H1 (cell line): ENCODE measurements around the gene PRDM10. TPM values are rescaled to one million over a fixed set of nuclear protein-coding genes. Genes with fewer than 3 reads are reported as not detected.

Experiments used
- CTCF ChIA-PET: fragments of 300-600 bp; sonication (Branson Sonifier 250); formaldehyde crosslinking; loops from one replicate; lab custom pipeline; 2021; ENCODE audit not compliant: partially characterized antibody; lab: Charles Lee
- POLR2A ChIA-PET: fragments of 300-600 bp; sonication (Branson Sonifier 250); formaldehyde crosslinking; loops from one replicate; lab custom pipeline; 2021; ENCODE audit warnings: inconsistent platforms; ENCODE audit not compliant: partially characterized antibody; lab: Charles Lee
- DNase-seq, 2 experiments: peaks; one replicate each; pipeline versions ENCODE4 v3.0.0 to v3.0.0-alpha.2; 2010 to 2022; ENCODE audit warnings: low spot score in 2 of 2, low read depth in 1 of 2, mixed read lengths in 1 of 2
- FAIRE-seq: peaks from 2 replicates; lab custom pipeline; 2011; peaks lifted over from hg19 to GRCh38; lab: Jason Lieb, UNC
- H2AFZ ChIP-seq: 2 replicates; pipeline ENCODE4 v1.8.1; 2012; ENCODE audit warnings: low read length, inconsistent platforms
- H2AK5ac ChIP-seq: 2 replicates; pipeline ENCODE4 v1.6.1; 2013; ENCODE audit warnings: low read depth, low read length
- H2BK120ac ChIP-seq: replicated peaks from 2 replicates; pipeline ENCODE3; 2013; ENCODE audit warnings: low read depth, low read length, inconsistent platforms
- H2BK12ac ChIP-seq: 2 replicates; pipeline ENCODE4 v1.6.1; 2013; ENCODE audit warnings: low read depth, low read length
- H2BK15ac ChIP-seq: 2 replicates; pipeline ENCODE4 v1.6.1; 2013; ENCODE audit warnings: low read length
- H2BK20ac ChIP-seq: 2 replicates; pipeline ENCODE4 v1.6.1; 2013; ENCODE audit warnings: low read length
- H2BK5ac ChIP-seq: 2 replicates; pipeline ENCODE4 v1.6.1; 2013; ENCODE audit warnings: low read depth, low read length
- H3K14ac ChIP-seq: 2 replicates; pipeline ENCODE4 v1.6.1; 2013; ENCODE audit warnings: inconsistent platforms; ENCODE audit not compliant: insufficient read length
- H3K18ac ChIP-seq: 2 replicates; pipeline ENCODE4 v1.6.1; 2013; ENCODE audit warnings: low read length; ENCODE audit errors: extremely low read depth
- H3K23ac ChIP-seq: 2 replicates; pipeline ENCODE4 v1.6.1; 2013; ENCODE audit warnings: inconsistent platforms; ENCODE audit not compliant: insufficient read length
- H3K23me2 ChIP-seq: 2 replicates; pipeline ENCODE4 v1.6.1; 2013; ENCODE audit warnings: low read depth, low read length
- H3K27ac ChIP-seq: 2 replicates; pipeline ENCODE4 v1.6.1; 2011; ENCODE audit warnings: low read depth, low read length, inconsistent platforms
- H3K27me3 ChIP-seq, 4 experiments: replicated peaks in 1 of 4; 1 replicate in 1 of 4; 2 replicates in 3 of 4; pipeline versions ENCODE4 v1.6.1 to v1.8.1; 2011 to 2013; ENCODE audit warnings: low read length in 3 of 4, mild to moderate bottlenecking in 3 of 4, inconsistent platforms in 2 of 4, mixed read lengths in 2 of 4, moderate library complexity in 1 of 4; ENCODE audit not compliant: control insufficient read depth in 3 of 4, insufficient read depth in 3 of 4; ENCODE audit errors: extremely low read depth in 1 of 4
- H3K36me3 ChIP-seq, 4 experiments: 2 replicates each; pipeline versions ENCODE4 v1.6.1 to v1.8.1; 2011 to 2013; ENCODE audit warnings: mild to moderate bottlenecking in 4 of 4, low read length in 3 of 4, moderate library complexity in 2 of 4, control low read depth in 1 of 4, inconsistent platforms in 1 of 4; ENCODE audit not compliant: insufficient read depth in 4 of 4, control insufficient read depth in 2 of 4
- H3K4ac ChIP-seq: replicated peaks from 2 replicates; pipeline ENCODE3; 2013; ENCODE audit warnings: low read length, low read depth, mixed read lengths, inconsistent platforms; ENCODE audit not compliant: insufficient read length
- H3K4me1 ChIP-seq, 4 experiments: replicated peaks in 1 of 4; 1 replicate in 1 of 4; 2 replicates in 3 of 4; pipeline versions ENCODE4 v1.6.1 to v1.8.1; 2011 to 2013; ENCODE audit warnings: low read length in 3 of 4, inconsistent platforms in 2 of 4, mixed read lengths in 1 of 4; ENCODE audit not compliant: insufficient read depth in 4 of 4, control insufficient read depth in 3 of 4
- H3K4me2 ChIP-seq, 2 experiments: 2 replicates each; pipeline versions ENCODE4 v1.6.1 to v1.8.1; 2011 to 2013; ENCODE audit warnings: low read depth in 2 of 2, low read length in 2 of 2, control low read depth in 1 of 2, inconsistent platforms in 1 of 2, mild to moderate bottlenecking in 1 of 2; ENCODE audit not compliant: insufficient read depth in 1 of 2
- H3K4me3 ChIP-seq, 4 experiments: fragments of 200-600, 300-600 bp in 1 of 4; sonication (generic), shearing (Covaris generic), sonication (Bioruptor Twin) in 1 of 4; 2 replicates each; pipeline versions ENCODE4 v1.5.1 to v1.8.1; 2011 to 2016; ENCODE audit warnings: low read length in 4 of 4, low read depth in 3 of 4, control low read depth in 2 of 4, inconsistent platforms in 2 of 4, mild to moderate bottlenecking in 2 of 4, mixed read lengths in 1 of 4, moderate library complexity in 1 of 4; ENCODE audit not compliant: insufficient read depth in 2 of 4; ENCODE audit errors: extremely low read depth in 1 of 4
- H3K56ac ChIP-seq: replicated peaks from 2 replicates; pipeline ENCODE3; 2013; ENCODE audit warnings: low read depth, mild to moderate bottlenecking, mixed read lengths, low read length, inconsistent platforms; ENCODE audit not compliant: insufficient read length
- H3K79me1 ChIP-seq: 2 replicates; pipeline ENCODE4 v1.6.1; 2013; ENCODE audit warnings: low read depth, low read length, control low read depth
- H3K79me2 ChIP-seq, 2 experiments: 2 replicates each; pipeline versions ENCODE4 v1.6.1 to v1.8.1; 2012 to 2013; ENCODE audit warnings: low read length in 2 of 2, mild to moderate bottlenecking in 2 of 2, inconsistent platforms in 1 of 2; ENCODE audit not compliant: insufficient read depth in 2 of 2, control insufficient read depth in 1 of 2
- H3K9ac ChIP-seq, 4 experiments: replicated peaks in 1 of 4; 1 replicate in 1 of 4; 2 replicates in 3 of 4; pipeline versions ENCODE4 v1.6.1 to v1.8.1; 2011 to 2013; ENCODE audit warnings: low read depth in 3 of 4, low read length in 3 of 4, control low read depth in 2 of 4, mild to moderate bottlenecking in 2 of 4, moderate library complexity in 2 of 4, inconsistent platforms in 1 of 4; ENCODE audit errors: extremely low read depth in 1 of 4
- H3K9me3 ChIP-seq, 2 experiments: 2 replicates each; pipeline versions ENCODE4 v1.6.1 to v1.8.1; 2012 to 2013; ENCODE audit warnings: mild to moderate bottlenecking in 2 of 2, moderate library complexity in 2 of 2, control low read depth in 1 of 2, inconsistent platforms in 1 of 2, low read depth in 1 of 2, low read length in 1 of 2, mixed read lengths in 1 of 2; ENCODE audit not compliant: insufficient read depth in 2 of 2
- H4K20me1 ChIP-seq, 2 experiments: replicated peaks in 1 of 2; 2 replicates each; pipeline versions ENCODE3 to v1.8.1; 2011 to 2013; ENCODE audit warnings: inconsistent platforms in 2 of 2, low read length in 2 of 2, mild to moderate bottlenecking in 1 of 2; ENCODE audit not compliant: insufficient read depth in 2 of 2, control insufficient read depth in 1 of 2
- H4K5ac ChIP-seq: 2 replicates; pipeline ENCODE4 v1.6.1; 2013; ENCODE audit warnings: low read length, low read depth, mixed read lengths, inconsistent platforms; ENCODE audit not compliant: insufficient read length
- H4K8ac ChIP-seq: 2 replicates; pipeline ENCODE4 v1.8.0; 2013; ENCODE audit warnings: mild to moderate bottlenecking, moderate library complexity, low read length, inconsistent platforms; ENCODE audit not compliant: insufficient read depth; ENCODE audit errors: extremely low read depth
- H4K91ac ChIP-seq: replicated peaks from 2 replicates; pipeline ENCODE3; 2013; ENCODE audit warnings: low read length, mixed read lengths, inconsistent platforms; ENCODE audit not compliant: insufficient read length
- ATF2 ChIP-seq: IDR thresholded peaks from 2 replicates; pipeline ENCODE4 v1.6.1; 2012; ENCODE audit warnings: low read length, inconsistent platforms
- ATF3 ChIP-seq: IDR thresholded peaks from 2 replicates; pipeline ENCODE4 v1.6.1; 2011; ENCODE audit warnings: low read depth, mild to moderate bottlenecking, low read length; ENCODE audit not compliant: insufficient read depth
- CHD1 ChIP-seq: IDR thresholded peaks from 2 replicates; pipeline ENCODE4 v1.6.1; 2012; ENCODE audit warnings: low read depth, low read length, improper control_type of control experiment
- CHD2 ChIP-seq: IDR thresholded peaks from 2 replicates; pipeline ENCODE4 v1.6.1; 2012; ENCODE audit warnings: low read length, improper control_type of control experiment
- GTF2F1 ChIP-seq: IDR thresholded peaks from 2 replicates; pipeline ENCODE4 v1.6.1; 2012; ENCODE audit warnings: low read depth, low read length, improper control_type of control experiment, borderline replicate concordance
- HDAC2 ChIP-seq, 2 experiments: fragments of 300-600 bp in 1 of 2; sonication (generic) in 1 of 2; IDR thresholded peaks; 2 replicates each; pipeline ENCODE4 v1.6.1; 2011 to 2012; ENCODE audit warnings: low read depth in 2 of 2, low read length in 2 of 2, mild to moderate bottlenecking in 2 of 2, moderate library complexity in 2 of 2, borderline replicate concordance in 1 of 2, inconsistent platforms in 1 of 2
- KDM4A ChIP-seq: IDR thresholded peaks from one replicate; pipeline ENCODE4 v1.7.1; 2012; ENCODE audit warnings: low read depth, mild to moderate bottlenecking, moderate library complexity, low read length, inconsistent platforms; ENCODE audit not compliant: severe bottlenecking
- NRF1 ChIP-seq: IDR thresholded peaks from 2 replicates; pipeline ENCODE4 v1.6.1; 2011; ENCODE audit warnings: mild to moderate bottlenecking, low read depth, low read length, improper control_type of control experiment
- POLR2AphosphoS5 ChIP-seq: IDR thresholded peaks from 2 replicates; pipeline ENCODE4 v1.6.1; 2011; ENCODE audit warnings: low read depth, low read length
- RXRA ChIP-seq: IDR thresholded peaks from 2 replicates; pipeline ENCODE4 v1.6.1; 2011; ENCODE audit warnings: low read depth, mild to moderate bottlenecking, low read length, moderate library complexity; ENCODE audit not compliant: insufficient read depth
- SIN3A ChIP-seq, 2 experiments: IDR thresholded peaks in 1 of 2; conservative IDR thresholded peaks in 1 of 2; 2 replicates each; pipeline ENCODE4 v1.6.1; 2011 to 2012; ENCODE audit warnings: low read length in 2 of 2, improper control_type of control experiment in 1 of 2, low read depth in 1 of 2, mild to moderate bottlenecking in 1 of 2
- WGBS, 2 experiments: shearing (Covaris generic) in 1 of 2; methylation state at CpG; one replicate each; pipeline versions ENCODE4 v1.1.6 to v1.1.7; 2013 to 2015; ENCODE audit warnings: low lambda C conversion rate in 2 of 2, mixed read lengths in 2 of 2, inconsistent platforms in 1 of 2, low coverage in 1 of 2, missing lambda C conversion rate in 1 of 2; ENCODE audit not compliant: insufficient replicate concordance in 2 of 2, insufficient coverage in 1 of 2, insufficient read length in 1 of 2; ENCODE audit errors: extremely low coverage in 1 of 2, missing lambda C conversion rate in 1 of 2; 5-methylcytosine and 5-hydroxymethylcytosine counted together
- polyA plus RNA-seq, 7 experiments: library from polyadenylated mRNA; depleted of rRNA in 3 of 7; stranded (reverse) in 5 of 7; unstranded in 2 of 7; fragments of >200 nt in 5 of 7; fragments of 200-250 nt in 2 of 7; gene quantifications; 1 replicate in 5 of 7; 2 replicates in 1 of 7; 4 replicates in 1 of 7; pipeline versions ENCODE4 v1.2.1 to v1.2.3, GENCODE V29; 2011 to 2013; ENCODE audit warnings: missing spikeins in 2 of 7, mixed read lengths in 2 of 7
- total RNA-seq: library from RNA; stranded (reverse); fragmentation: NEBNext Ultra II Directional; extraction: Animal tissue kit (Norgen Biotek cat#: 25700); gene quantifications from 2 replicates; pipeline ENCODE4 v1.2.1, GENCODE V29; 2021

PRDM10 gene
- total and polyA plus RNA-seq, 2 of the 8 experiments (the other 6 are each of a cell fraction or from before 2014, with no cell fraction given) = 15.5 to 19.2 TPM

- H3K23me2 ChIP-seq = no peaks in the 10 kb centered on the region
- no peak overlapping the region for H2BK12ac ChIP-seq
- no peak overlapping the region for H3K56ac ChIP-seq
- H3K27ac ChIP-seq = no peak overlapping the region
- no peak overlapping the region for H3K9ac ChIP-seq
- H4K20me1 ChIP-seq = no peaks in the 10 kb centered on the region
- H3K4me1 ChIP-seq = peaks cover 0 to 2% (median 0%) of the 10 kb centered on the region in 4 experiments; a peak in 1 of 7 replicates
- H2BK5ac ChIP-seq = no peak overlapping the region
- no peak overlapping the region for H4K91ac ChIP-seq
- H3K79me2 ChIP-seq = no peaks in the 10 kb centered on the region
- ChIA-PET CTCF (interaction anchor here (1.1 to 1.5 kb wide), 2 partner anchors 12 to 28 kb away, joined by 4 to 5 read pairs; no protein-coding TSS in a partner anchor), POLR2A (no interaction called here)
- no peaks in the 10 kb centered on the region for H3K79me1 ChIP-seq
- no peak overlapping the region for H3K4me2 ChIP-seq
- DNase-seq (no peak), FAIRE-seq (no peak)
- no peak overlapping the region for H4K8ac ChIP-seq
- H2BK20ac ChIP-seq = no peak overlapping the region
- no peak overlapping the region for H3K4ac ChIP-seq
- H3K27me3 ChIP-seq = no peaks in the 10 kb centered on the region
- no CpG with 5 or more reads among the region's 1 CpG for WGBS, 2 experiments
- peaks cover 0 to 6% of the 10 kb centered on the region in 2 experiments; a peak in 1 of 4 replicates for H3K9me3 ChIP-seq
- no peaks in the 10 kb centered on the region for H3K36me3 ChIP-seq
- no peak overlapping the region for H3K14ac ChIP-seq
- H3K4me3 ChIP-seq = no peak overlapping the region
- H3K18ac ChIP-seq = no peak overlapping the region
- H2BK120ac ChIP-seq = no peak overlapping the region
- no peak overlapping the region for H2BK15ac ChIP-seq
- H3K23ac ChIP-seq = no peak overlapping the region
- H2AFZ ChIP-seq = no peak overlapping the region
- no peak overlapping the region for H4K5ac ChIP-seq
- no peak overlapping the region for H2AK5ac ChIP-seq
- TF ChIP-seq GTF2F1 (no peak), ATF3 (no peak), RXRA (no peak), HDAC2 (IDR thresholded peaks at IDR 0.05; ENCODE audit: borderline replicate concordance in 1 of 2, low read depth in 2 of 2, low read length in 2 of 2) (no peak), NRF1 (no peak), CHD2 (no peak), SIN3A (conservative IDR thresholded peaks at IDR 0.05 in 1 of 2, IDR thresholded peaks at IDR 0.05 in 1 of 2; ENCODE audit: low read depth in 1 of 2, low read length in 2 of 2) (no peak), CHD1 (no peak), KDM4A (no peak), ATF2 (no peak), POLR2AphosphoS5 (no peak)
These were observed 46.7 kb upstream of the PRDM10 start for GRCh38 chr11:130049328-130049771.
